Measurements from ENCODE around the gene GRIN2C.

GRIN2C gene

GRCh38 chr17:74850310-74850709, 9.4 kb downstream of the GRIN2C start:
- no peak for DNase-seq (ENCODE audit: extremely low read depth, low read depth)
- no peak for TF ChIP-seq CTCF (IDR thresholded peaks at IDR 0.05; ENCODE audit: low read depth, low read length)

GRCh38 chr17:74848656-74849399, 10.9 kb downstream of the GRIN2C start:
- no peak for TF ChIP-seq CTCF (IDR thresholded peaks at IDR 0.05; ENCODE audit: low read depth, low read length)
- no peak for DNase-seq (ENCODE audit: extremely low read depth, low read depth)

GRCh38 chr17:74846621-74847020, 13.1 kb downstream of the GRIN2C start:
- DNase-seq (ENCODE audit: extremely low read depth, low read depth), result no peak
- no peak for TF ChIP-seq CTCF (IDR thresholded peaks at IDR 0.05; ENCODE audit: low read depth, low read length)

- no peak for TF ChIP-seq CTCF (IDR thresholded peaks at IDR 0.05; ENCODE audit: low read depth, low read length)
- DNase-seq (ENCODE audit: extremely low read depth, low read depth), result no peak
Measured at GRCh38 chr17:74843352-74843627, 16.4 kb downstream of the GRIN2C start.

- DNase-seq (ENCODE audit: extremely low read depth, low read depth), result no peak
- peak; percentile 39 for TF ChIP-seq CTCF (IDR thresholded peaks at IDR 0.05; ENCODE audit: low read depth, low read length)
Measured at GRCh38 chr17:74842599-74843351, 16.9 kb downstream of the GRIN2C start.

- no peak for DNase-seq (ENCODE audit: extremely low read depth, low read depth)
- no peak for TF ChIP-seq CTCF (IDR thresholded peaks at IDR 0.05; ENCODE audit: low read depth, low read length)
Measured at GRCh38 chr17:74842146-74842598, 17.5 kb downstream of the GRIN2C start.

- no peak for DNase-seq (ENCODE audit: extremely low read depth, low read depth)
- no peak for TF ChIP-seq CTCF (IDR thresholded peaks at IDR 0.05; ENCODE audit: low read depth, low read length)
Measured at GRCh38 chr17:74840989-74841666, 18.6 kb downstream of the GRIN2C start.
